Frontal cortex (tissue), 4 donors: Measurements from ENCODE around the gene ADAMTS2. TPM values are rescaled to one million over a fixed set of nuclear protein-coding genes. Genes with fewer than 3 reads are reported as not detected.

Experiments used
- DNase-seq, 2 donors: peaks; one replicate each; pipeline ENCODE4 v3.0.0; 2012; ENCODE audit warnings: low spot score in 2 of 2
- FAIRE-seq: peaks from 2 replicates; lab custom pipeline; 2012; peaks lifted over from hg19 to GRCh38; lab: Jason Lieb, UNC
- total RNA-seq: library from RNA; depleted of rRNA; stranded (reverse); fragments of >200 nt; gene quantifications from one replicate; pipeline ENCODE4 v1.2.3, GENCODE V29; 2014
- donor health status: control.
- donor health status: control.
- donor health status: control.

Gene ADAMTS2
- total RNA-seq, 1 donor from 2014 or later, result 3.3 TPM

GRCh38 chr5:179272326-179273072 lies 72.8 kb downstream of the ADAMTS2 start:
- FAIRE-seq (no peak), DNase-seq (no peak)

DNA sequence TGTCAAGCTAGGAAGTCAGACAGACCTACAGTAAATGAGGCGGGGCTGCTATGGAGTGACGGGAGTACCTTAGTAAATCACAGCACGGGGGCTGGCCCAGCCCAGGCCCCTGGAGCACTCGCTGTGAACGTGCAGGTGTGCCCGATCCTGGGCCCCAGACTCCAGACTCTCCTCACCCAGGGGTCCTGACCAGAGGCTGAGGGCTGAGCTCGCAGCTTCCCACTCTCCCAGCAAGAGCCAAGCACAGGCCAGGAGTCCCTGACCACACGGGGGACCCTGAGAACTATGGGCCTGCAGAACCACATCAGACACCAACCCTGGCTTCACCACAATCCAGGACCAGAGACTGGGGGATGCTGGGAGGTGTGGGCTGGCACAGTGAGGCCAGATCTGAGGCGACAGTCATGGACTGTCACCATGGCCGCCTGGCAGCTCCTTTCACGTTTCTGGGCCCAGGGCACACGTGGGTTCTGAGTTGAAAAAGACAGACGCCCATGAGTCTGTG lies 73.4 kb downstream of the ADAMTS2 start:
- DNase-seq, result no peak

DNA sequence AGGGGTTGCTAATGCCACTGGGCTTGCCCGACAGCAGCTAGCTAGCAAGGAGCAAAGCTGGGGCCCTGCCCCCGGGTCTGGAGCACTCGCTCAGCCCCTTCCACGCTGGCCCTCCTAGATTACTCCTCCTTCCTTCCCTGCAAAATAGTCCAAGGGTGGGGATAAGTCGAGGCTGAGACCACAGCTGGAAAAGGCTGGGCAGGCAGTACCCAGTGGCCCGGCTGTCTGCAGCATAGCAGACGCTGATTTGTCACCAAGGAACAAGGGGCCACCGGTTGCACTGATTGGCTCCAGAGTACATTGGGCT lies 73.9 kb downstream of the ADAMTS2 start:
- FAIRE-seq (no peak), DNase-seq (no peak)

More for the DNA sequence above, 73.4 kb downstream of the ADAMTS2 start:
- FAIRE-seq, result no peak

- no peak for FAIRE-seq
Measured at GRCh38 chr5:179270581-179271427, 74.5 kb downstream of the ADAMTS2 start.

DNA sequence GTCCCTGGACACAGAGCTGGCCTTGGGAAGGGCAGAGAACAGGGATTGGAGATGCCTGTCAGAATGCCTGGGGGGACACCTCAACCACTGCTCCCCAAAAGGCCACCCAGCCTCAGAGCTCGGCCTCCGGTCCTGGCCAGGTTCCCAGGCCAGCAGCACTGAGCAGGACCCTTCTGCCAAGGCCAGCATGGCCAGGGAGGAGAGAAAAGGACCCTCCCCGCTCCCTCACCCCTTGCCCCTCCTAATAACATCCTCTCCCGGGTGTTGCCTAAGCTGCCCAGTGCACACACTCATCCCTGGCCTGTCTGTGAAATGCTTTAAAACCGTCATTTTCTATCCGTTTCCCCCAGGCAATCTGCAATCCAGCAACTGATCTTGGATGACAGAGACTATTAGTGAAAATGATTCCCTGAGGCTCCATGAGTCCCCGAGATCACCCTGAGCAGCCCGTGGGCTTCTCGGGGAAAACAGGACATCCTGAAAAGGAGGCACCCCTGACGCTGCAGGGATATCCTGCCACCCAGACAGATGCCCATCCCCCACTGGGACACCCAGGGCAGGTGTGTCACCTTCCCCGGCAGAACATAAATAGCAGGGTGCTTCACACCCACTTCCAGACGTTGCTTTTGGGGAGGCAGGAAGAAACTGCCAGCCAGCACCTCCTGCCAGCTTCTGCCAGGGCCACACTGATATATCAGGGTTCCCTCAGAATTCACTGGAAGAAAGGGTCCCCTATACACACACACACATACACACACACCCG lies 75.3 kb downstream of the ADAMTS2 start:
- no peak for DNase-seq
- no peak for FAIRE-seq

More at GRCh38 chr5:179270581-179271427, 74.5 kb downstream of the ADAMTS2 start:
- no peak for DNase-seq

DNA sequence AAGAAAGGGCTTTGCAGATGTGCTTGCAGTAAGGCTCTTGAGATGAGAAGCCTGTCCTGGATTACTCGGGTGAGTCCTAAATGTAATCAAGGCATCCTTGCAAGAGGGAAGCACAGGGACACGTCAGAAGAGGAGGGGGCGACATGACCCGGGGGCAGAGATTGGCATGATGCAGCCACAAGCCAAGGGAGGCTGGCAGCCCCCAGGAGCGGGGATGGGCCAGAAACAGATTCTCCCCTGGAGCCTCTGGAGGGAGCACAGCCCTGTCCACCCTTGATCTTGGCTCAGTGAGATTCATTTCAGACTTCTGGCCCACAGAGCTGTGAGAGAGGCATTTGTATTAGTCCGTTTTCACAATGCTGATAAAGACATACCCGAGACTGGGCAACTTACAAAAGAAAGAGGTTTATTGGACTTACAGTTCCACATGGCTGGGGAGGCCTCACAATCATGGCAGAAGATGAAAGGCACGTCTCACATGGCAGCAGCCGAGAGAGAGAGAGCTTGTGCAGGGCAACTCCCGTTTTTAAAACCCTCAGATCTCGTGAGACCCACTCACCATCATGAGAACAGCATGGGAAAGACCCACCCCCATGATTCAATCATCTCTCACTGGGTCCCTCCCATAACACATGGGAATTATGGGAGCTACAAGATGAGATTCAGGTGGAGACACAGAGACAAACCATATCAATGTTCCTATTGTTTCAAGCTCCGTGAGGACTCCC lies 76.1 kb downstream of the ADAMTS2 start:
- no peak for FAIRE-seq
- DNase-seq, result no peak

GRCh38 chr5:179268399-179268952 lies 76.8 kb downstream of the ADAMTS2 start:
- DNase-seq, result no peak

DNA sequence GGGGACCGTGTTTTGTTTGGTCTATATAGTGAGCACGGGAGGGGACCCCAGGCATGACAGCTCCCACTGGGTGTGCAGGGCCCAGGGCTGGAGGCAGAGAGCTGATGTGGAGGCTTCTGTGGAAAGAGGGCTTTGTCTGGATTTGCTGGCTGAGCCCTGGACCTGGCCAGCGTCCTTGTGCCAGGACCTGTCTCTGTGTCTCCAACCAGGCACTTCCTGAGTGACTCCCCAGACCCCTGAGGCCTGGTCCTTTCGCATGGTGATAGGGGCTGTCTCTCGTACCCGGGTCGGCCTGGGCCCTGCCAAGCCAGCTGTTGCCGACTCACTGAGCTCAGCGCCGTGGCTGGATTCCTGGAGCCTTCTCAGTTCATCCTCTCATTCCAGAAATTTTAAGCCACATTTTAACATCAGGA lies 77.6 kb downstream of the ADAMTS2 start:
- no peak for DNase-seq
- no peak for FAIRE-seq

More at GRCh38 chr5:179268399-179268952, 76.8 kb downstream of the ADAMTS2 start:
- no peak for FAIRE-seq

- DNase-seq (no peak), FAIRE-seq (no peak)
Measured at GRCh38 chr5:179267071-179267670, 78.1 kb downstream of the ADAMTS2 start.

DNA sequence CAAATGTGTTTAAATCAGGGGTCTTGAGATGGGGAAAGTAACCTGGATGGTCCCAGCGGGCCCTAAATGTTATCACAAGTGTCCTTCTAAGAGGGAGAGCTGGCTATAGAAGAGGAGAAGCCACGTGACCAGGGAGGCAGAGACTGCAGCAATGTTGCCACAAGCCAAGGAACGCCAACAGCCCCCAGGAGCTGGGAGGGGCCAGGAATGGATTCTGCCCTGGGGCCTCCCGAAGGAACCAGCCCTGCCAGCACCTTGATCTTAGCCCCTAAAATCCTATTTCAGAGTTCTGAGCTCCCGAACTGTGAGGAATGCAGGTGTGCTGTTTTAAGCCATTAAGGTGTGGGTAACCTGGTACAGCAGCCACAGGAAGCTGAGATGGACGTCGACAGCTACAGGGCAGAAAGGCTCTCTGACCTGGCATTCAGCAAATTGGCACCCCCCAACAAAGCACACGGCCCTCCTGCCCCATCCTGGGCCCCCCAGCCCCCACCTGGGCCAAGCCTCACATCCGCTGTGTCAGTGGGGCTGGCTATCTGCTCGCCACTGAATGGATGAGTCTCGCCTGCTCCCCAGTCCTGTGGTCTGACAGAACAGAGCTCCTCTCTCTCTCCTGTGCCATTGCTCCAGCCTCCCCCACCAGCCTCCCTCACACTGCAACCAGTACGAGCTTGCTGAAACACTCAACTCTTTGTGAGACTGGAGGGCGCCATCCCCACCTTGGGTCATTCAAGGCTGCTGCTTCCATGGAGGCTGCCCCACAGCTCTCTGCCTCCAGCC lies 78.8 kb downstream of the ADAMTS2 start:
- FAIRE-seq, result no peak

DNA sequence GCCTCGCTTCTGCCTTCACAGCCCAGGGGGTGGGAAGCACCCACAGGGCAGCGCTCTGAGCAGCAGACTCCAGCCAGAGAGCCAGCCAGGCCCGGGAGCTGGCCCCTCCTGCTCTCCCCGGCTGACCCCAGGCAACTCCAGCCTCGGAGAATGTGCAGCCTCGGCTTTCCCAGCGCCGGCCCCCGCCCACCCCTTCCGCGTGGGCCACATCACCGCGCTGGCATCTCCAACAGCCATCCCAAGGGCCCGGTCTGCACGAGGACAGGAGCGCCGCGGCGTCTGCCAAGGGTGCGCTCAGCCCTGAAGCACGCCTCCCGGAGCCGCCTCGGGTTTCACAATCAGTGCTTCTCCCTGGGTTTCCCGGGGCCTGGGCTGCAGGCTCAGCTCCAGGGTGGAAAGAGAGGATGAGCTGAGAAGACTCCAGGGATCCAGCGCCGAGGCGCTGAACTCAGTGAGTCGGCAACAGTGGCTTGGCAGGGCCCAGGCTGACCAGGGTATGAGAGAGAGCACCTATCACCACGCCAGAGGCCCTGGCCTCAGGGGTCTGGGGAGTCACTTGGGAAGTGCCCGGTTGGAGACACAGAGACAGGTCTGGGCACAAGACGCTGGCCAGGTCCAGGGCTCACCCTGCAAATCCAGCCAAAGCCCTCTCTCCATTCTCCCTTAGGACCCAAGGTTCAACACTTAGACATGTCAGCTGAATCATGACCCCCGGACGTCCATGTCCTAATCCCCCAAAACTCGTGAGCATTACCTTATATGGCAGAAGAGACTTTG lies 79.6 kb downstream of the ADAMTS2 start:
- DNase-seq (peak in 1 of 2 donors; percentile 74), FAIRE-seq (no peak)

More for the DNA sequence above, 78.8 kb downstream of the ADAMTS2 start:
- DNase-seq, result no peak

DNA sequence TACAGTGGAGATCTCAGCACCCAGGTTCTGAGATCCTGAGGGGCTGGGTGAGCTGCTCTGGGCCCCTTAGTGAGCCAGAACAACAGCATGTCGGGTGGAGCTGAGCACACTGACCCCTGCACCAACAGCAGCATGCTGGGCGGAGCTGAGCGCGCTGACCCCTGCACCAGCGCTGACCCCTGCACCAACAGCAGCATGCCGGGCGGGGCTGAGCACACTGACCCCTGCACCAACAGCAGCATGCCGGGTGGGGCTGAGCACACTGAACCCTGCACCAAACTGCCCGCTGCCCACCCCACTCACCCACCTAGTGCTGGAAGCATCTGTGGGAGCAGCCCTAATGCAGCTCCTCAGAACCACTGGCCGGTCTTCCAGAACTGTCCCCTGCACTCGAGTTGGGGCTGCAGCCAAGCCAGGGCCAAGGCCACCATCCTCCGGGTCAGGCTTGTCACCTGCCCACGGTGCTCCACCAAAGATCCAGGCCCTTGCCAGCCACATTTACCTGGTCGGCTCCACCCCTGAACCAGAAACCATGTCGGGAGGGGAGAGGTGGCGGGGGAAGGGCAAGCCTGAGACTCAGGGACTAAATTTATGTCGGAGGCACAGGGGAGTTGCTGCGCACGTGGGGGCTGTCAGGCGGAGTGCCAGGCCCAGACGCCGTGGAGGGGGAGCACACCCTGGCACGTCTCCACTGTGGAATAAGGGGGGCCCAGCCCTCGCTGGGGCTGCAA lies 80.3 kb downstream of the ADAMTS2 start:
- DNase-seq (no peak), FAIRE-seq (no peak)

GRCh38 chr5:179264053-179264782 lies 81.0 kb downstream of the ADAMTS2 start:
- DNase-seq (no peak), FAIRE-seq (no peak)

GRCh38 chr5:179263391-179264052 lies 81.7 kb downstream of the ADAMTS2 start:
- FAIRE-seq (no peak), DNase-seq (no peak)

DNA sequence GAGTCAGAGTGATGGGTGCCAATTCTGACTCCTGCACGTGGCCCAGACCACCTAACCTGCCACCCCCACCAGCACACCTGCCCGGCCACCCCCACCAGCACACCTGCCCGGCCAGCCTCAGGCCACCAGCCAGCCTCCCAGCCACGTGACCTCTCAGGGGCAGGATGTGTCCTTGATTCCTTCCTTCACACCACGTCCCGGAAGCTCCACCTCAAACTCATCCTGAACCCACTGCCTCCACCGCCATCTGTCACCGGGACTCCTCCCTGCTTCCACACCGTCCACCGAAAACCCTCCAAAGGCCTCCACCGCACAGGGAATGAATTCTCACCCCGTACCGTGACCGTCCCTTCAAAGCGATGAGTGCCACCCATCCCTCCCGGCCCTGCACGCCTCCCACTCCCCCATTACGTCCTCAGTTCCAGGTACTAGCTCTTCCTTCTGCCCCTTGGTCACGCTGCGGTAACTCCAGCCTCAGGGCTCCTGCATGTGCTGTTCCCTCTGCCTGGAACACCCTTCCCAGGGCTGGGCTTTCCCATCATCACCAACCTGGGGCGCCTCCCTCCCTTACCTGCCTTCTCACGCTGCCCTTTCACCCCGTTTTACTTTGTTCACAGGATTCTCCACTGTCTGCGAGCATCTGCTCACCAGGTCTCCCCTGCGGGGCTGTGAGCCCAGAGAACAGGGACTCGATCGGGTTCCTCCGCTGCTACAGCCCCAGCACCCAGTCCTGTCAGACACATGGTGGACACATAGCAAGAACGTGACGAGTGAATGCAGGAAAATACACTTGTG lies 82.9 kb downstream of the ADAMTS2 start:
- FAIRE-seq (no peak), DNase-seq (no peak)
